Suprapubic skin (tissue), 3 donors: ENCODE measurements around the gene INPP5A.

Experiments
- CTCF ChIP-seq, 2 donors: fragments of 200-600 bp in 1 of 2; fragments of 450-650 bp in 1 of 2; sonication (generic) in 1 of 2; IDR thresholded peaks; one replicate each; pipeline ENCODE4 v1.5.1; 2016 to 2019; ENCODE audit warnings: antibody characterized with exemption in 2 of 2, mild to moderate bottlenecking in 1 of 2, moderate library complexity in 1 of 2
- POLR2A ChIP-seq, 2 donors: fragments of 450-650 bp; IDR thresholded peaks; one replicate each; pipeline ENCODE4 v1.6.1; 2017; ENCODE audit warnings: antibody characterized with exemption in 2 of 2, mild to moderate bottlenecking in 2 of 2, moderate library complexity in 2 of 2

- TF ChIP-seq CTCF (IDR thresholded peaks at IDR 0.05) (no peak), POLR2A (IDR thresholded peaks at IDR 0.05) (no peak)
Measured at GRCh38 chr10:132646443-132647097, 109.0 kb downstream of the INPP5A start.
